Activated CD8-positive, alpha-beta memory T cell treated with anti-CD3 and anti-CD28 coated beads, Interleukin-2, amount 50 U/mL, for 4 hours (primary cell): ENCODE measurements around the gene CYP8B1.

Source experiments
- DNase-seq: peaks from one replicate; pipeline ENCODE4 v3.0.0-alpha.2; 2020

The CYP8B1 gene

GRCh38 chr3:42851228-42851834 lies 24.3 kb downstream of the CYP8B1 start:
- DNase-seq, result no peak

- DNase-seq, result no peak
Measured at GRCh38 chr3:42850263-42850662, 25.4 kb downstream of the CYP8B1 start.

GRCh38 chr3:42849017-42849416 lies 26.7 kb downstream of the CYP8B1 start:
- DNase-seq, result no peak

- DNase-seq, result no peak
Measured at GRCh38 chr3:42847731-42848130, 27.9 kb downstream of the CYP8B1 start.

GRCh38 chr3:42846685-42847522 lies 28.8 kb downstream of the CYP8B1 start:
- DNase-seq, result no peak

- no peak for DNase-seq
Measured at GRCh38 chr3:42844815-42845214, 30.9 kb downstream of the CYP8B1 start.

- no peak for DNase-seq
Measured at GRCh38 chr3:42844412-42844713, 31.3 kb downstream of the CYP8B1 start.

- no peak for DNase-seq
Measured at GRCh38 chr3:42843713-42844411, 31.8 kb downstream of the CYP8B1 start.

GRCh38 chr3:42841332-42841731 lies 34.3 kb downstream of the CYP8B1 start:
- DNase-seq, result no peak

- no peak for DNase-seq
Measured at GRCh38 chr3:42839616-42840015, 36.1 kb downstream of the CYP8B1 start.

- no peak for DNase-seq
Measured at GRCh38 chr3:42838571-42838970, 37.1 kb downstream of the CYP8B1 start.

GRCh38 chr3:42836150-42837123 lies 39.2 kb downstream of the CYP8B1 start:
- DNase-seq, result no peak

GRCh38 chr3:42831321-42831713 lies 44.4 kb downstream of the CYP8B1 start:
- peak; percentile 71 for DNase-seq

- DNase-seq, result no peak
Measured at GRCh38 chr3:42830437-42831320, 45.0 kb downstream of the CYP8B1 start.

- no peak for DNase-seq
Measured at GRCh38 chr3:42829628-42830436, 45.8 kb downstream of the CYP8B1 start.

- no peak for DNase-seq
Measured at GRCh38 chr3:42829083-42829627, 46.5 kb downstream of the CYP8B1 start.

- no peak for DNase-seq
Measured at GRCh38 chr3:42827654-42828053, 48.0 kb downstream of the CYP8B1 start.

GRCh38 chr3:42827023-42827422 lies 48.7 kb downstream of the CYP8B1 start:
- DNase-seq, result no peak

- no peak for DNase-seq
Measured at GRCh38 chr3:42826141-42826540, 49.5 kb downstream of the CYP8B1 start.

- no peak for DNase-seq
Measured at GRCh38 chr3:42823351-42823750, 52.3 kb downstream of the CYP8B1 start.

- no peak for DNase-seq
Measured at GRCh38 chr3:42822828-42823227, 52.9 kb downstream of the CYP8B1 start.
